Measurements from ENCODE around the gene ZNG1E.
"Not testable (repeated sequence)": the region's sequence is repeated elsewhere in the genome, so short reads cannot be mapped to it uniquely, and the experiment has no call there.

Gene ZNG1E

GRCh38 chr9:65675589-65676021 lies at the start of gene ZNG1E:
Gene ZNG1E (plus strand): TSS chr9:65675928. CDS start chr9:65675977, 49 bp downstream.
- peak; percentile 64 for DNase-seq

GRCh38 chr9:65673579-65673978 lies 2.1 kb upstream of the ZNG1E start:
- DNase-seq, result not testable (repeated sequence)

- not testable (repeated sequence) for DNase-seq
Measured at GRCh38 chr9:65675018-65675417, 710 bp upstream of the ZNG1E start.

GRCh38 chr9:65676389-65676788 lies 661 bp downstream of the ZNG1E start:
- not testable (repeated sequence) for DNase-seq

- DNase-seq, result not testable (repeated sequence)
Measured at GRCh38 chr9:65678533-65678932, 2.8 kb downstream of the ZNG1E start.

- not testable (repeated sequence) for DNase-seq
Measured at GRCh38 chr9:65703550-65703949, 27.8 kb downstream of the ZNG1E start.

GRCh38 chr9:65714445-65714844 lies 38.7 kb downstream of the ZNG1E start:
- DNase-seq, result not testable (repeated sequence)

GRCh38 chr9:65737096-65737564 lies 61.4 kb downstream of the ZNG1E start, which contains the start of gene FOXD4L4:
Gene FOXD4L4 (plus strand): TSS chr9:65737146. CDS start chr9:65737146, 0 bp downstream.
- DNase-seq, result not testable (repeated sequence)

GRCh38 chr9:65738133-65738532 lies 62.4 kb downstream of the ZNG1E start:
- DNase-seq, result not testable (repeated sequence)
